Stimulated activated CD8-positive, alpha-beta memory T cell treated with anti-CD3 and anti-CD28 coated beads, Interleukin-12 subunit alpha, Interleukin-12 subunit beta, amount 100 ng/mL, for 24 hours (primary cell): Measurements from ENCODE around the gene RUNX1.

ENCODE experiments used
- DNase-seq: peaks from one replicate; pipeline ENCODE4 v3.0.0-alpha.2; 2020; ENCODE audit errors: extremely low read depth

The RUNX1 gene

DNA sequence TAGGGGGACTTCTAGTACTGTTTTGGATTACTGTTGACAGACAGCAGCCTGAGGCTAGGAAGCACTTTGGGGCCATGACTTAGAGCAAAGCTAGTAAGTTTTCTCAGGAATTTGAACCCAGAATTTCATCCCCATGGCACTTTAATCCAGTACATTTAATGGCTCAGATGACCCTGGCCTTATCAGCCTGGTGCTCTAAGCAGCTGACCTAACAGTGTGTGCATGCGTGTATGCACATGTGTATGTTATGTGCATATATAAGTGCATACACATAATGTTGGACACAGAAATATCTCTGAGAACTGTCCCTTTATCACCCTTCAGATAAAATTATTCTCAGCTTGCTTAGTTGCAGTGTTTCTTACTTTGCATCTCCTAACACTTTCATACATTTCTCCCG, 265.3 kb downstream of the RUNX1 start:
- no peak for DNase-seq

DNA sequence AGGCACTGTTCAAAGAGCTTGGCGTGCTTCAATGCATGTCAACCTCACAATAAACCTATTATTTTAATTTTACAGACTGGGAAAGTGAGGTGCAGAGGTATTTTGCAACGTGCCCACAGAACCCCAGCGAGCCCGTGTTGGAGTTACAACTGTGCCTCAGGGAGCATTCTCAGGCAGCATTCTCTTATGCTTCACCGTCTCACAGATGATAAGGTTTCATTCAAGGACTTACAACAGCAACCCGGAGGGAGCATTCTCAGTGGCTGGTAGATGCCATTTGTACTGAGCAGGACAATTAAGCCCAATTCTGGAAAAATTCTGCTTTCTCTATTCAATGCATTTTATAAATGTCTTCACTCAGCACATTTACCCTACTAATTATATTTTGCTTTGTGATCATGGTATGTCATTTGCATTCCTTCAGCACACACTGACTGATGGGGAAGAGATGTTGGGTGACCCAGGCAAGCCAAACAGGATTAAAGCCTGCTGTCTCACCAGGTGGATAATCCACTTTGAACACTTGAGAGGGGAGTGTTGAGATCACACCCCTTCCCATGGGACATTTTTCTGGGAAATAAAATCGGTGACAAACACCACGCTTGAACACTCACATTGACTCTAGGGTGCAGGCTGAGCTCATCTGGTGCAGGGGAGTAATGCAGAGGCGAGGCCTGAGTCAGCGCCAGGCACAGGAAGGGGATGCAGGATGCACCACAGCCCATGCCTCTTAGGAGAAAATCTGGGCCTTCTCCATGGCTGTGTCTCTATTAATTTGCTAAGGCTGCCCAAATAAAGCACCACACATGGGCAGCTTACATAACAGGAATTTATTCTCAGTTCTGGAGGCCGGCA, 266.4 kb downstream of the RUNX1 start:
- DNase-seq, result no peak

- no peak for DNase-seq
Measured at GRCh38 chr21:34781526-34781925, 267.6 kb downstream of the RUNX1 start.

- DNase-seq, result no peak
Measured at GRCh38 chr21:34779860-34780259, 269.2 kb downstream of the RUNX1 start.

DNA sequence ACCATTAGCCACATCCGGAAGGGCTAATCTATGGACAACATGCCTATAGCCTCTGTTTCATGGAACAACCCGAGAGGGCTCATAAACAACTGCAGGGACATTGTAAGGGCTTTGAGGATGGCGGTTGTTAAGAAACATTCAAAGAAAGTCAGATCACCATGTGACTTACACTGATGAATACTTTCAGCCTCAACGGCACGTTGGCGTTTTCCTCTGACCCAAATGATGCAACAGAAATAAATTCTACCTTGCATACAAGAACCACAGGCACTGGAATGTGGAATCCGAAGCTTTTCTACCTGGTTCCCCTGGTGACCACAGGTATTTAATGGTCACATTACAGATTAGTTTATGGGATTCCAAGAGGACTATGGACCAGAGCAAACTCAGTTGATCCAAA, 273.3 kb downstream of the RUNX1 start:
- no peak for DNase-seq

DNA sequence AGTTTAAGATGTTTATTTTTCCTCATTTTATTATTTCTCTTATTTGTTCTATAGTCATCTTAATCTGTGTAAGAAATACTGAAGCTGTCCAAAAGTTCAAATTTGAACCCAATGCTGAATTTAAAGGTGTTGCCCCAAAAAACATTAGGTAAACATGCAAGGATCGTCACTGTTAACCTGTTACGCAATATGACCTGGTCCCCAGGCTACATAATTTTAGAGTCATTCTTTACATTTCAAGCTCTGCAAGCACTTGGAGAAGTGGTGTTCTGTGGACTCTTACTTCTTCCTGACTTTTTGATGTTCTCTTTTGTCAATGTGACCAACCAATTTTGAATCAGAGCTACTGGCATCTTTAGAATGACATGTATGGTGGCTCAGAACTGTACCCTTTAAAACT, 274.4 kb downstream of the RUNX1 start:
- DNase-seq, result no peak

GRCh38 chr21:34771512-34772028, 277.5 kb downstream of the RUNX1 start:
- DNase-seq, result no peak

DNA sequence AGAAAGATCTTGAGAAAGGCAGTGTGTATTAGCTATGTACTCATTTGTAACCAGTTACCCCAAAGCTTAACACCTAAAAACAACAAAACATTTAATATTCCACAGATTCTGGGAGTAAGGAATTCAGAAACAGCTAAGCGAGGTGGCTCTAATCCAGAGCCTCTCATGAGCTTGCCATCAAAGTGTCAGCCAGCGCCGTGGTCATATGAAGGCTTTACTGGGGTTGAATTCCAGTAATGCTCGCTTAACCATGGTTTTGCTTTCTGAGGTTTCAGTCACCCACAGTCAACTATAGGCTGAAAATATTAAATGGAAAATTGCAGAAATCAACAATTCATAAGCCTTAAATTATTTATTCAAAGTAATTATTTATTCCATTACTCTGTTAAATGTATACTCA, 278.5 kb downstream of the RUNX1 start:
- DNase-seq, result no peak

DNA sequence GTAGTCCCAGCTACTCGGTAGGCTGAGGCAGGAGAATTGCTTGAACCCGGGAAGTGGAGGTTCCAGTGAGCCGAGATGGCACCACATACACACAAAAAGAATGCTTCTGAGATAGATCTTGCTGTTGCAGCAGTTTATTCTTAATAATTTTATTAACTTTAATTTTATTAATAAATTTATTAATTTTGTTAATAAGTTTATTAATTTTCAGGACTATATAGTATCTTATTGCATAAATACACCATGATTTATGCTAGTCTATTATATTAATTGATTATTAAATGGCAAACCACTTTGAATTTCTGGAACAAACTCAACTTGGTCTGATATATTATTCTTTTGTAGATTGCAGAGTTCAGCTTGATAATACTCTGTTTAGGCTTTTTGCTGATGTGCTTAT, 280.8 kb downstream of the RUNX1 start:
- DNase-seq, result no peak

GRCh38 chr21:34766862-34767261, 282.2 kb downstream of the RUNX1 start:
- DNase-seq, result no peak

DNA sequence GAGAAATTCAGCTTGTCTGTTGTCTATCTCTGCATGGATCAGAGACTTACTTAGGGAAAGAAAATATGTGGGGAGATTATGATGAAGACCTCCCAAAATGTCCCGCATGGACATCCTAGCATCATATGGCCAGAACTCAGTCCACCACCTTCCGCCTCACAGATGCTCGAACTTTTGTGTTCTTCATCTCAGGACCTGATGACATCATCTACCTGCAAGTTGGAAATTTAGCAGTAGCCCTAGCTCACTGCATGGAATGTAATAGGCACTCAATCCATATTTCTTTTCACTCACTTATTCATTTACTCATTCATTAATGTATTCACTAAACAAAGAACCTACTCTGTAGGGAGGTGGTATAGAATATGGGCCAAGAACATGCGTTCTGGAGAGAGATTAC, 283.5 kb downstream of the RUNX1 start:
- no peak for DNase-seq

GRCh38 chr21:34764715-34765284, 284.3 kb downstream of the RUNX1 start:
- DNase-seq, result no peak

- DNase-seq, result no peak
Measured at GRCh38 chr21:34762786-34763185, 286.3 kb downstream of the RUNX1 start.

DNA sequence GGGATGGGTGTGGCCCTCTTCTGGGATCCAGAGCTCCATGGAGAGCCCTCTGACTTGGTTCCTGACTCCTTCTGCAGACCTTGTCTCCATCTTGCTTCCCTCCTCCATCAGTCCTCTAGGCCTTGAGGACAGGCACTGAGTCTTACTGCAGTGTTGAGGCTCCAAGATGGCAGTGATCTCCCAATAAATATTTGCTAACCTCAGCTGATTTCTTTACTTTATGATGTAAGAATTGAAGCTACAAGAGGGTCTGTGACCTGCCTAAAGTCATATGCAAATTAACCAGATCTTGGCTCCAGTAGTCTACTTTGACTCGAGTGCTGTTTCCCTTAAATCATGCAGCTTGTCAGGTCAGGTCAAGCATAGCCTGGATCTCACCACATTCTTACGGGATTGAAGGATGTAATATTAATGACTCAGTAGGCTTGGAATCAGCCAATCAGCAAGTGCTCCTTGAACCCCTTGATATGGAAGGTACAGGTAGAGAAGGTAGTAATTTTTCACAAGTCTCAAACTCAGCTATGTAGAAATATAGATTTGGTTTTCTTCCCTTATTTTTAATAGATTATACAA, 287.3 kb downstream of the RUNX1 start:
- DNase-seq, result no peak

- DNase-seq, result no peak
Measured at GRCh38 chr21:34754690-34755647, 294.1 kb downstream of the RUNX1 start.

DNA sequence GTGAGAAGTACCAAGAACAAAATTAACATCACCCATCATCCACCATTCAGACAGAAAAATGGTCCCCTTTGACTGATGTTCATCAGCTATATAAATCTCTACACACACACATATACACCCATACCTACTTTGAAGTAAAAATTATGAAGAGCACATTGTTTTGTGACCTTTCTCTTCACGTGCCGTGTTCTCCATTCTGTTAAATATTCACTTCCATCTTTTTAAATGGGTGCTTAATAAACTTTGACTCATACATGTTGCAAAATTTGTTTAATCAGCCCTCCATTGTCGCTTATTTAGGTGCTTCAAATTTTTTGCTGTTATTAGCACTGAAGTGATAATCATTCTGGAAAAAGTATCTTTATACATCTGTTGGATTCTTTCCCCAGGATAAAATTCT, 300.2 kb downstream of the RUNX1 start:
- no peak for DNase-seq

DNA sequence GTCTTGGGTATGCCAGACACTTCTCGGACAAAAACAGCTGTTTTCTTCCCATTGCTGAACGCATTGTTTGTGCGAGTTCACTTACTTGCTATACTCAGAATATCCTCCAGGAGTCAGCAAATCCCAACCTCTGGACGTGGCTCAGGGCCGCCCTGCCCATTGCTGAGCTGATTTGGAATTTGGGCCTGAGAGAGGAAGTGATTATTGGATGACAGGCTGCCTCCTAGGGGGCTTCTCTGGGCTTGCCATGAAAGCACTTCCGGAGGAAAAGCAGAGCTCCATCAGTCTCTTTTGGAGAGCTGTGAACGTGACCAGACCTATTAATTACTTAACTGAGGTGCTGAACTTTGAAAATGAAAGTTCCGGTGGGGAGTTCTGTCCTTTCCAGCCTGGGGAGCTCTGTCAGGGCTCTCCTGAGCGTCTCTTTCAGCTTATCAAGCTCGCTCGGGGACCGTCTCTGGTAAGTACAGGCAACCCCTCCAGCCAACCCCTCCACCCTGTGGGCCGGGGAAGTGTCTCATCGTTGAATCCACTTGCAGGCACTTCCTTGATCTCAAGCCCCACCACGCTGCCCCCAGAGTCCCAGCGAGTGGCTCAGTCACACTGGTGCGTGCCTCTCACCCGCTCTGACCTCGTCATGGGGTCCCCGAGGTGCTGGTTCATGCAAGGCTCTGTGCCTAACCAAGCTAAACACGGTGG, 303.4 kb downstream of the RUNX1 start:
- DNase-seq, result no peak

- no peak for DNase-seq
Measured at GRCh38 chr21:34744801-34745200, 304.3 kb downstream of the RUNX1 start.

DNA sequence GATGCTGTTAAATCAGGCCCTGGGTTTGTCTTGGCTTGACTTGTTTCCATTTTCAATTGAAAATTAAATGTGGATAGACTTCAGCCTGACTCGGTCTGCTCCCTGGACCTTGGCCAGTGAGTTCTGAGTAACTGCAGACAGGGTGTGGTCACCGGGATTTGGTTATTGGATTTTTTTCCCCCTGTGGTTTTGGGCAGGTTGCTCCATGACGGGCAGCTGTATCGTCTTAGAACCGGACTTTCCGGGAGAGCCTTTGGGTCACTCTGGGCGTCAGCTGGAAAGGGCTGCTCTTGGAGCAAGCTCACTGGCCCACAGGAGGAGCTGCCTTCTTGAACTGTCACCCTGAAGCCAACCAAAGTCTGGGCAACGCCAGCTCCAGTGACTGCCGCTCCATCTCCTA, 305.3 kb downstream of the RUNX1 start:
- no peak for DNase-seq

DNA sequence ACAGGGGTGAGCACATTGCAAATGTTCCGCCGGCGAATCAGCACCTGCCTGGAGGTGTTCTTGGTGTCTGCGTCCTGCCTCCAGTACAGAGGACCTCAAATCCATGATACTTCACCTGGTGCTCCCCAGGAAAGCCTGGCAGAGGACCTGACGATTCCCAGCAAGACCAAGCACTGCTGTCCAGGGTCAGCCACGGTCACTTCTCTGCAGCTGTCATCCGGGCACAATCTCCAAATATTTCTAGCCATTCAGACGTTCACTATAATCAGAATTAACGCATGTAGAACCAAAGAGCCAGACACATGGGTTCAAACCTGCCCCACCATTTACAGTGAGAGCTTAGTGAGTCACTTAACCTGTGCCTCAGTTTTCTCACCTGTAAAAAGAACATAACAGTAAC, 305.8 kb downstream of the RUNX1 start:
- no peak for DNase-seq

DNA sequence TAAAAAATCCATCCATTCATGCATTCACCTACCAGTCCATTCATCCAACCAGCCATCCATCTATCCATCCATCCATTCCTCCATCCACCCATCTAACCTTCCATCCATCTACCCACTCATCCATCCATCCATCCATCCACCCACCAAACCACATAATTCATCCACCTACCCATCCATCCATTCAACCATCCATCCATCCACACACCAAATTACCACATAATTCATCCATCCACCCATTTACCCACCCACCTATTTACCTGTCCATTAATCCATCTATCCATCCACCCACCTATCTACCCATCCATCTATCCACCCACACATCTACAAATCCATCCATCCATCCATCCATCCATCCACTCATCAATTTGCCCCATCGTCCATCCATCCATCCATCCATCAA, 308.9 kb downstream of the RUNX1 start:
- DNase-seq, result no peak
